HL-60/S4 (cell line): ENCODE results near the gene FAM174B.

Experiments used
- in situ Hi-C: fragments of 300-500 bp; cut with MboI; formaldehyde crosslinking; loops from 2 replicates; pipeline ENCODE4 v1.14.3; 2022; ENCODE audit warnings: low sequenced_read_pairs

FAM174B gene

GRCh38 chr15:92602267-92602593, 53.3 kb downstream of the FAM174B start:
- in situ Hi-C loops: no loop called here

GRCh38 chr15:92601592-92602266, 53.8 kb downstream of the FAM174B start:
- in situ Hi-C loops: no loop called here

- in situ Hi-C loops: no loop called here
These were observed 54.7 kb downstream of the FAM174B start for GRCh38 chr15:92600856-92601255.

GRCh38 chr15:92599394-92599970, 56.1 kb downstream of the FAM174B start:
- in situ Hi-C loops: no loop called here

- in situ Hi-C loops: no loop called here
These were observed 58.0 kb downstream of the FAM174B start for GRCh38 chr15:92597548-92597947.

- in situ Hi-C loops: no loop called here
These were observed 59.0 kb downstream of the FAM174B start for GRCh38 chr15:92596623-92597022.

GRCh38 chr15:92595506-92596381, 59.8 kb downstream of the FAM174B start:
- in situ Hi-C loops: no loop called here

GRCh38 chr15:92591275-92591674, 64.3 kb downstream of the FAM174B start:
- in situ Hi-C loops: no loop called here

- in situ Hi-C loops: no loop called here
These were observed 68.6 kb downstream of the FAM174B start for GRCh38 chr15:92586966-92587365.

GRCh38 chr15:92586383-92586942, 69.1 kb downstream of the FAM174B start:
- in situ Hi-C loops: no loop called here

GRCh38 chr15:92584105-92584504, 71.5 kb downstream of the FAM174B start:
- in situ Hi-C loops: no loop called here

- in situ Hi-C loops: no loop called here
These were observed 72.2 kb downstream of the FAM174B start for GRCh38 chr15:92583096-92584034.

GRCh38 chr15:92582206-92582605, 73.4 kb downstream of the FAM174B start:
- in situ Hi-C loops: no loop called here

- in situ Hi-C loops: no loop called here
These were observed 74.6 kb downstream of the FAM174B start for GRCh38 chr15:92580933-92581445.

- in situ Hi-C loops: no loop called here
These were observed 75.1 kb downstream of the FAM174B start for GRCh38 chr15:92580521-92580920.

GRCh38 chr15:92579931-92580470, 75.6 kb downstream of the FAM174B start:
- in situ Hi-C loops: no loop called here

GRCh38 chr15:92579486-92579885, 76.1 kb downstream of the FAM174B start:
- in situ Hi-C loops: no loop called here

GRCh38 chr15:92578096-92578835, 77.3 kb downstream of the FAM174B start:
- in situ Hi-C loops: no loop called here

GRCh38 chr15:92576597-92577200, 78.9 kb downstream of the FAM174B start:
- in situ Hi-C loops: no loop called here
